Ascending aorta (tissue), 2 donors: ENCODE measurements around the gene C1QTNF8. TPM values are rescaled to one million over a fixed set of nuclear protein-coding genes. Genes with fewer than 3 reads are reported as not detected.
A peak's percentile ranks its signal among the peaks of the same experiment; 100 is the strongest.

ENCODE experiments used
- DNase-seq, 2 donors: peaks; one replicate each; pipeline ENCODE4 v3.0.0-alpha.2; 2019; ENCODE audit warnings: low spot score in 2 of 2
- H3K27ac ChIP-seq, 2 donors: fragments of 200-600 bp; sonication (generic); one replicate each; pipeline ENCODE4 v1.5.1; 2016 to 2017; ENCODE audit warnings: mild to moderate bottlenecking in 1 of 2
- H3K27me3 ChIP-seq: fragments of 200-600 bp; sonication (generic); one replicate; pipeline ENCODE4 v1.5.1; 2017
- H3K36me3 ChIP-seq, 2 donors: fragments of 200-600 bp; sonication (generic); one replicate each; pipeline ENCODE4 v1.5.1; 2016
- H3K4me1 ChIP-seq, 2 donors: fragments of 200-600 bp; sonication (generic); one replicate each; pipeline ENCODE4 v1.5.1; 2016 to 2017; ENCODE audit warnings: mild to moderate bottlenecking in 1 of 2
- H3K4me3 ChIP-seq, 2 donors: fragments of 200-600 bp; sonication (generic); one replicate each; pipeline ENCODE4 v1.5.1; 2016 to 2017; ENCODE audit warnings: mild to moderate bottlenecking in 1 of 2
- H3K9me3 ChIP-seq, 2 donors: fragments of 200-600 bp; sonication (generic); one replicate each; pipeline ENCODE4 v1.5.1; 2016
- intact Hi-C: fragments of 100-400 bp; cut with DNase I; formaldehyde crosslinking; loops from one replicate; pipeline ENCODE4 v1.15.1; 2023
- total RNA-seq: library from RNA; depleted of rRNA; stranded (reverse); fragments of >200 nt; gene quantifications from one replicate; pipeline ENCODE4 v1.1.0, GENCODE V29; 2016
- TF ChIP-seq, protein P1 (sequence below), 3 experiments: fragments of 200-600 bp in 2 of 3; fragments of 450-650 bp in 1 of 3; sonication (generic) in 2 of 3; IDR thresholded peaks; one replicate each; pipeline ENCODE4 v1.5.1; 2016 to 2019; ENCODE audit warnings: antibody characterized with exemption in 3 of 3, mild to moderate bottlenecking in 1 of 3, moderate library complexity in 1 of 3

The C1QTNF8 gene
- total RNA-seq, 1 donor from 2014 or later, result not detected

DNA sequence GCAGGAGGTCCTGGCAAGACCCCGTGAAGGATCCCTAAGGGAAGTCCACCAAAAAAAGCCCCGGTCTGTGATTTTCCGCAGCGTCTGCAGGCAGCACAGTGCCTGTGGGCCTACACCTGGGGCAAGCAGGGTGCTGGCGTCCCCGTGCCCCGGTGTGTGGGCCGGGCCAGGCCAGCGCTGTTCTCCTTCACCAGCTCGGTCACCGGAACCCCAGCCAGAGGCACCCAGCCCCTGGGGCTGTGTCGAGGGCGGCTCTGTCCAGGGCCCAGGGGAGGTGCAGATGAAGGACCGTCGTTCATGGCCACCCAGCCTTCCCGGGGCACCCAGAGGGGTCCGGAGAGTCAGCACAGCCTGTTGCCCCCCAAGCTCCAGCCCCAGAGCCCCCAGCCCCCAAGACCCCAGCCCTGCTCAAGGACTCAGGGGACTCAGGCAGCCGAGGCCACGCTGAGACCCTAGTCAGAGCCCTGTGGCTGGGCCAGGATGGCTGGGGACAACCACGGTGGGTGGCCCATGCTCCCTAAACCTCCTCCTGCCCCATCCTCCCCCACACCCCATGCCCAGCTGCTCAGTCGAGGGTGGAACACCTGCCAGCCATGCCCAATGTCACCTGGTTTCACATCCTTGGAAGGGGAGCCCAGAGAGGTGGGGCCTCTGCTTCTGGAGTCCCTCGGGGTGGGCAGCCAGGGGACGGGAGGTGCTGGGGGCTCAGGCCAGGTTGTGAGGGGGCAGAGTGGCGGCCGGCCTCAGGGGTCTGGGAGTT lies 5.7 kb upstream of the C1QTNF8 start:
- peaks cover 10% of the 10 kb centered on the region for H3K27me3 ChIP-seq
- DNase-seq, result no peak
- H3K9me3 ChIP-seq, result no peaks in the 10 kb centered on the region
- intact Hi-C loops, result no loop called here
- H3K4me1 ChIP-seq, result peaks cover 19 to 26% of the 10 kb centered on the region in 2 donors
- no peak overlapping the region for H3K4me3 ChIP-seq
- H3K36me3 ChIP-seq, result no peaks in the 10 kb centered on the region
- TF ChIP-seq, protein P1, sequence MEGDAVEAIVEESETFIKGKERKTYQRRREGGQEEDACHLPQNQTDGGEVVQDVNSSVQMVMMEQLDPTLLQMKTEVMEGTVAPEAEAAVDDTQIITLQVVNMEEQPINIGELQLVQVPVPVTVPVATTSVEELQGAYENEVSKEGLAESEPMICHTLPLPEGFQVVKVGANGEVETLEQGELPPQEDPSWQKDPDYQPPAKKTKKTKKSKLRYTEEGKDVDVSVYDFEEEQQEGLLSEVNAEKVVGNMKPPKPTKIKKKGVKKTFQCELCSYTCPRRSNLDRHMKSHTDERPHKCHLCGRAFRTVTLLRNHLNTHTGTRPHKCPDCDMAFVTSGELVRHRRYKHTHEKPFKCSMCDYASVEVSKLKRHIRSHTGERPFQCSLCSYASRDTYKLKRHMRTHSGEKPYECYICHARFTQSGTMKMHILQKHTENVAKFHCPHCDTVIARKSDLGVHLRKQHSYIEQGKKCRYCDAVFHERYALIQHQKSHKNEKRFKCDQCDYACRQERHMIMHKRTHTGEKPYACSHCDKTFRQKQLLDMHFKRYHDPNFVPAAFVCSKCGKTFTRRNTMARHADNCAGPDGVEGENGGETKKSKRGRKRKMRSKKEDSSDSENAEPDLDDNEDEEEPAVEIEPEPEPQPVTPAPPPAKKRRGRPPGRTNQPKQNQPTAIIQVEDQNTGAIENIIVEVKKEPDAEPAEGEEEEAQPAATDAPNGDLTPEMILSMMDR (IDR thresholded peaks at IDR 0.05), result no peak
- no peak overlapping the region for H3K27ac ChIP-seq

DNA sequence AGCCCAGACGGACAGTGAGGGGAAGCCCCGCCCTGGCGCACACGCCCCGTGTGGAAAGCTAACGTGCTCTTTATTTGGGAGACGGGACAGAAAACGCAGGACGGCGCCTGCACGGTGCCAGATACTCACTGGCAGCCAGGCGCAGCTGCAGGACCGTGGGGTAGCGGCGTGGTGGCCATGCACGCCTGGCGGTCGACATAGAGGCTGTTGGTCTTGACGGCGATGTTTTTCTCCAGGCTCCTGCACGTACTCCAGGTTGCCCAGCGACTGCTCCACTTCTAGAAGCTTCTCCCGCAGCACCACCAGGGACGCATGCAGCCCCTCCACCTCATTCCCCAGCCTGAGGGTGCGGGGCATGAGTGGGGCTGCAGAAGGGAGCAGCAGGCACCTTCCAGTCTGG lies 5.1 kb upstream of the C1QTNF8 start:
- Histone ChIP-seq H3K4me1 (peaks cover 24 to 32% of the 10 kb centered on the region in 2 donors), H3K27ac (no peak overlapping the region), H3K36me3 (no peaks in the 10 kb centered on the region), H3K4me3 (no peak overlapping the region), H3K27me3 (peaks cover 10% of the 10 kb centered on the region), H3K9me3 (no peaks in the 10 kb centered on the region)
- no peak for DNase-seq
- intact Hi-C loops, result no loop called here
- TF ChIP-seq, protein P1 (IDR thresholded peaks at IDR 0.05), result no peak

DNA sequence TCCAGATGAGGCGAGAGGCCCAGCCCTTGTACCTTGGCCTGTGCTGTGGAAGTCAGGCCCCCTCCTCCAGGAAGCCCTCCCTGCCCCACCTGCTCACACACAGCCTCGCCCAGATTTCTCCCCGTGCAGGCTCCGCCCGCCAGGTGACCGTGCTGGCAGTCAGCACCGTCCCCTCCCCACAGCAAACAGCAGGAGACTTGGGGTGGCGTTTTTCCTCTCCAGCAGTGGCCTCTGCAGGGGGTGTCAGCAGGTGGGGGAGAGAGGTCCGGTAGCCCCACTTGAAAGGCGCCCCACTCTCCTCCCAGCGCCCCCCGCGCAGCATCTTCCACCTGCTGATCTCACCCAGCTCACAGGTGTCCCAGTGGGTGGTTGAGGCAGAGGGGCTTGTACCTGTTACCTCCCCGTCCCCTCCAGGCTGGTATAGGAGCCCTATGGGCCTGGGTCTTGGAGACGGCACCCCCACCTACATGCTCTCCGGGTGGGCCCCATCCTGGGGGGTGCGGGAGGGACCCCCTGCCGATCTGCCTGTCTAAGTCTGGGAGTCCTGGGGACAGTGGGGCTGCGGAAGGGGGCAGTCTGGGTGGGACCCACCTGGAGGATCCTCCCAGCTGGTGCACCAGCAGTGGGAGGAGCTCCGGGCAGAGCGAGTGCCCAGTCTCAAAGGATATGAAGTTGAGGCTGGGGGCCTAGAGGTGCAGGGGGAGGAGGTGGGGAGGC lies 4.2 kb upstream of the C1QTNF8 start:
- TF ChIP-seq, protein P1 (IDR thresholded peaks at IDR 0.05), result no peak
- Histone ChIP-seq H3K27me3 (peaks cover 10% of the 10 kb centered on the region), H3K27ac (no peak overlapping the region), H3K9me3 (no peaks in the 10 kb centered on the region), H3K36me3 (no peaks in the 10 kb centered on the region), H3K4me1 (peaks cover 27 to 41% of the 10 kb centered on the region in 2 donors), H3K4me3 (no peak overlapping the region)
- intact Hi-C loops, result no loop called here
- no peak for DNase-seq

DNA sequence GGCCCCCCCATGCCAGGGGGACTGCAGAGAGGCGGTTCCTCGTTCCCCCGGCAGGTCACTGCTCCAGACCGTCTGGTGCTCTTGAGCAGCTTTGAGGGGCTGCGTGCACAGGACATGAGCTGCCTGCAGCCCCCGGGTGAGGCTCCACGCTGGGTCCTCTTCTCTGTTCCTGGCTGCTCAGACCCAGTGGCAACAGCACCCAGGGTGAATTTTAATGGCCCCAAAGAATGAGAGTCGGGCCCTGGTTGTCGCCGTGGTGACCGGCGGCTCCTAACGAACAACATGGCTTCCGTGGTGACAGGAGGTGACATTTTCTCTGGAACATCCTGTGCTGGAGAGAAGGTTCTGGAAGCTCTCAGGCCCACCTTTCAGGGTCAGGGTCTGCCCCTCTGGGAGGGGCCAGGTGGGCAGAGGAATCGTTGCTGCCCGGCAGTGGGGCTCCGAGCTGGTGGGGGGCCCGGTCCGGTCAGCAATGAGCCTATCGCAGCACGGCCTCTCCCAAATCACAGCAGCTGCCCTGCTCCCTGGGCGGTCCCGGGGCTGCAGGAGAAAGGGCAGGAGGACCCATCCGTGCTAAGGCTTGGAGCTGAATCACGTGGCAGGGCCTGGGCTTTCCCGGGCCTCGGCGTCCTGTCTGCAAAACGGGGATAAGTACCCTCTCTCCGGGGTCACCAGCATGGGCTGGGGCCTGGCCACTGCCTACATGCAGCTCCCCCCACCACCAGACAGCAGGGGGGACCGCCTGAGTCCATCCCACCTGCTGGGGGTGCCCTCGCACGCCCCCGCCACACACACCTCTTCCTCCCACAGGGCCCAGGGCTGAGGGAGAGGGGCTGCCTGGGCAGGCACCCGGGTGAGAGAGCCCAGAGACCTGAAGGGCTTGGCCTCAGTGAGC lies 3.4 kb upstream of the C1QTNF8 start:
- TF ChIP-seq, protein P1 (IDR thresholded peaks at IDR 0.05), result no peak
- Histone ChIP-seq H3K9me3 (no peaks in the 10 kb centered on the region), H3K27ac (no peak overlapping the region), H3K36me3 (no peaks in the 10 kb centered on the region), H3K4me1 (peaks cover 31 to 44% of the 10 kb centered on the region in 2 donors), H3K27me3 (peaks cover 10% of the 10 kb centered on the region), H3K4me3 (no peak overlapping the region)
- intact Hi-C loops, result loop anchor here (2.0 to 10.0 kb wide), 2 partner anchors 129 to 385 kb away; partner anchors contain the start of genes LMF1 and METRN
- DNase-seq, result no peak

DNA sequence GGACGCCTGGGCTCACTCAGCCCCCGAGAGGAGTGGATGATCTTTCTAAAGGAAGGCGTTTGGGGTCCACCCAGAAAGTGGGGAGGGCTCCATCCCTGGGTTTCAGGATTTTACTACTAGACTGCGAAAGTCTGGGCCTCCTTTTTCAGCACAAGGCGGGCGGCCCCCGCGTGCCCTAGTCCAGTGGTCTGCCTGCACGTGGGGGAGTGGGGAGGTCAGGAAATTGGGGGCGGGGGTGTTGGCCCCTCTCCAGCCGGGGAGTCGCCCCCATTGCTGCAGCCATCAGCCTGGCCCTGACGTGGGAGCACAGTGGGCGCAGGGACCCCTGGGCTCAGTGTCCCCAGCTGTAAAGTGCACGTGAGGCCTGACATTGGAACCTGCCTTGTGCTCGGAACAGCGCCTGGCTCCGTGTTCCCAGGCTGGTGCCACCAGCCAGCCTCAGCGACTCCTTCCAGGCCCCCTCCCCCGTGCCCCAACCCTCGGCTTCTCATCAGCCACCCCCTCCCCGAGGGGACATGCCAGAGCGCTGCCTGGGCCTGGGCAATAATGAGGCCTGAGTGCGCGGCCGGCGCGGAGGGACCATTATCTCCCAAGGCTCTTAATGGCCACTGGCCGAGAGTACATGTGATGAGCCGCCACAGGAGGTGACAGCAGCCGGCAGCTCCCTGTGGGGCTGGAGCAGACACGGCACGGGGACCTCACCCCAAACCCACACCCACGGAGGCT lies 2.4 kb upstream of the C1QTNF8 start:
- Histone ChIP-seq H3K4me1 (peaks cover 31 to 44% of the 10 kb centered on the region in 2 donors), H3K4me3 (peak overlapping the region in 1 of 2 donors; percentile 46), H3K36me3 (no peaks in the 10 kb centered on the region), H3K9me3 (no peaks in the 10 kb centered on the region), H3K27me3 (peaks cover 3% of the 10 kb centered on the region), H3K27ac (peak overlapping the region; percentile 74 to 95)
- DNase-seq, result no peak
- intact Hi-C loops, result loop anchor here (1.0 to 10.0 kb wide), 3 partner anchors 20 to 384 kb away; partner anchors contain the start of genes LMF1 and METRN
- TF ChIP-seq, protein P1 (IDR thresholded peaks at IDR 0.05), result no peak
